Effector memory CD8-positive, alpha-beta T cell (primary cell): Measurements from ENCODE around the gene FEM1C.
A peak's percentile ranks its signal among the peaks of the same experiment; 100 is the strongest.

Experiments used
- ATAC-seq: fragments of 150-1000 bp; cut with Tn5 transposase; replicated peaks from 2 replicates; pipeline ENCODE4 v1.10.0; 2021; ENCODE audit warnings: mild to moderate bottlenecking, moderate library complexity
- DNase-seq, 3 experiments: peaks; one replicate each; pipeline ENCODE4 v3.0.0; 2021
- H3K27ac Mint-ChIP-seq, 2 donors: one replicate each; pipeline ENCODE4 v1.8.0; 2022; ENCODE audit warnings: mild to moderate bottlenecking in 2 of 2, mixed read lengths in 2 of 2, moderate library complexity in 2 of 2
- H3K27me3 Mint-ChIP-seq, 2 donors: one replicate each; pipeline ENCODE4 v1.8.0; 2022; ENCODE audit warnings: mixed read lengths in 2 of 2
- H3K36me3 Mint-ChIP-seq: one replicate; pipeline ENCODE4 v1.8.0; 2022; ENCODE audit warnings: mild to moderate bottlenecking, moderate library complexity, mixed read lengths; ENCODE audit not compliant: insufficient read depth
- H3K4me1 Mint-ChIP-seq, 2 donors: one replicate each; pipeline ENCODE4 v1.8.0; 2022; ENCODE audit warnings: low read depth in 2 of 2, mixed read lengths in 2 of 2
- H3K4me3 Mint-ChIP-seq, 2 donors: one replicate each; pipeline ENCODE4 v1.8.0; 2022; ENCODE audit warnings: mild to moderate bottlenecking in 2 of 2, mixed read lengths in 2 of 2, moderate library complexity in 2 of 2
- H3K9me3 Mint-ChIP-seq, 2 donors: one replicate each; pipeline ENCODE4 v1.8.0; 2022; ENCODE audit warnings: mixed read lengths in 2 of 2
- total RNA-seq, 9 experiments: gene quantifications; one replicate each; lab custom pipeline; 2026; lab: John Stamatoyannopoulos, UW

Gene FEM1C, protein sequence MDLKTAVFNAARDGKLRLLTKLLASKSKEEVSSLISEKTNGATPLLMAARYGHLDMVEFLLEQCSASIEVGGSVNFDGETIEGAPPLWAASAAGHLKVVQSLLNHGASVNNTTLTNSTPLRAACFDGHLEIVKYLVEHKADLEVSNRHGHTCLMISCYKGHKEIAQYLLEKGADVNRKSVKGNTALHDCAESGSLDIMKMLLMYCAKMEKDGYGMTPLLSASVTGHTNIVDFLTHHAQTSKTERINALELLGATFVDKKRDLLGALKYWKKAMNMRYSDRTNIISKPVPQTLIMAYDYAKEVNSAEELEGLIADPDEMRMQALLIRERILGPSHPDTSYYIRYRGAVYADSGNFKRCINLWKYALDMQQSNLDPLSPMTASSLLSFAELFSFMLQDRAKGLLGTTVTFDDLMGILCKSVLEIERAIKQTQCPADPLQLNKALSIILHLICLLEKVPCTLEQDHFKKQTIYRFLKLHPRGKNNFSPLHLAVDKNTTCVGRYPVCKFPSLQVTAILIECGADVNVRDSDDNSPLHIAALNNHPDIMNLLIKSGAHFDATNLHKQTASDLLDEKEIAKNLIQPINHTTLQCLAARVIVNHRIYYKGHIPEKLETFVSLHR
- total RNA-seq = 27.4 to 102 (median 44.6) reads per million in 9 experiments

GRCh38 chr5:115544436-115545350, at the start of gene FEM1C:
TSS of gene FEM1C (minus strand) at chr5:115544775. CDS start at chr5:115543493, 1,282 bp downstream.
- peaks cover 25% of the 10 kb centered on the region for H3K36me3 Mint-ChIP-seq
- H3K27me3 Mint-ChIP-seq = no peaks in the 10 kb centered on the region
- ATAC-seq = peak; percentile 88
- peaks cover 0 to 1% of the 10 kb centered on the region in 2 donors for H3K9me3 Mint-ChIP-seq
- peak within 1 kb of the TSS; percentile 95 to 98 for H3K4me3 Mint-ChIP-seq
- peak; percentile 95 to 97 (median 96) for DNase-seq
- peak within 1 kb of the TSS; percentile 98 for H3K27ac Mint-ChIP-seq
- H3K4me1 Mint-ChIP-seq = peaks cover 33 to 46% of the 10 kb centered on the region in 2 donors

GRCh38 chr5:115589043-115589442, 44.5 kb upstream of the FEM1C start:
- H3K27ac Mint-ChIP-seq = no peak overlapping the region
- no peaks in the 10 kb centered on the region for H3K9me3 Mint-ChIP-seq
- H3K27me3 Mint-ChIP-seq = no peaks in the 10 kb centered on the region
- no peak for DNase-seq
- H3K4me3 Mint-ChIP-seq = no peak overlapping the region
- no peak for ATAC-seq
- no peaks in the 10 kb centered on the region for H3K36me3 Mint-ChIP-seq
- no peaks in the 10 kb centered on the region for H3K4me1 Mint-ChIP-seq

- no peaks in the 10 kb centered on the region for H3K4me1 Mint-ChIP-seq
- ATAC-seq = no peak
- no peak overlapping the region for H3K27ac Mint-ChIP-seq
- no peaks in the 10 kb centered on the region for H3K36me3 Mint-ChIP-seq
- H3K4me3 Mint-ChIP-seq = no peak overlapping the region
- no peaks in the 10 kb centered on the region for H3K9me3 Mint-ChIP-seq
- no peak for DNase-seq
- no peaks in the 10 kb centered on the region for H3K27me3 Mint-ChIP-seq
Measured at GRCh38 chr5:115588640-115589039, 44.1 kb upstream of the FEM1C start.

- DNase-seq = no peak
- Mint-ChIP-seq H3K36me3 (no peaks in the 10 kb centered on the region), H3K27me3 (no peaks in the 10 kb centered on the region), H3K27ac (no peak overlapping the region), H3K4me3 (no peak overlapping the region), H3K4me1 (no peaks in the 10 kb centered on the region), H3K9me3 (no peaks in the 10 kb centered on the region)
- no peak for ATAC-seq
Measured at GRCh38 chr5:115586525-115587146, 42.1 kb upstream of the FEM1C start.

- Mint-ChIP-seq H3K9me3 (no peaks in the 10 kb centered on the region), H3K27me3 (no peaks in the 10 kb centered on the region), H3K27ac (no peak overlapping the region), H3K4me3 (no peak overlapping the region), H3K4me1 (no peaks in the 10 kb centered on the region), H3K36me3 (no peaks in the 10 kb centered on the region)
- no peak for ATAC-seq
- no peak for DNase-seq
Measured at GRCh38 chr5:115585265-115585664, 40.7 kb upstream of the FEM1C start.

GRCh38 chr5:115584501-115584900, 39.9 kb upstream of the FEM1C start:
- H3K27ac Mint-ChIP-seq = no peak overlapping the region
- ATAC-seq = no peak
- DNase-seq = no peak
- no peak overlapping the region for H3K4me3 Mint-ChIP-seq
- no peaks in the 10 kb centered on the region for H3K27me3 Mint-ChIP-seq
- H3K36me3 Mint-ChIP-seq = no peaks in the 10 kb centered on the region
- no peaks in the 10 kb centered on the region for H3K9me3 Mint-ChIP-seq
- H3K4me1 Mint-ChIP-seq = no peaks in the 10 kb centered on the region

GRCh38 chr5:115583474-115583873, 38.9 kb upstream of the FEM1C start:
- DNase-seq (no peak), ATAC-seq (no peak)
- no peaks in the 10 kb centered on the region for H3K9me3 Mint-ChIP-seq
- no peaks in the 10 kb centered on the region for H3K36me3 Mint-ChIP-seq
- H3K27ac Mint-ChIP-seq = no peak overlapping the region
- H3K4me3 Mint-ChIP-seq = no peak overlapping the region
- H3K27me3 Mint-ChIP-seq = no peaks in the 10 kb centered on the region
- H3K4me1 Mint-ChIP-seq = no peaks in the 10 kb centered on the region

DNA sequence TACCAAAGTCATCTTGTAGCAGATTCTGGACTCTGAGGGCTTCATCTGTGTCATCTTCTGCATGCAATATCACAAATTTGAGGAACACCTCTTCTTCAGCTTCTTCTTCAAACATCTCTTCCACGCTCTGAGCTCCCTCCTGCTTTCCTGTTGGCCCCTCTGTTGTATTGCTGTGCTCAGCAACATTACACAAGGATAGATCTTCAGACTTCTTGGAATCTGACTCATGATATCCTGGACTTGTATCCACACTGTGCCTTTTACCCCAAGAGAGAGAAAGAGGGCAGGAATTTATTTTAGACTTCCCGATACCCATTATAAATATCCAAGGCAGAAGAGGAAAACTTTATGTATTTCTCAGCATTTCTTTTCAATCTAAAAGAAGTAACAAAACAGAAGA, 36.4 kb upstream of the FEM1C start:
- H3K27me3 Mint-ChIP-seq = no peaks in the 10 kb centered on the region
- DNase-seq (no peak), ATAC-seq (no peak)
- no peak overlapping the region for H3K27ac Mint-ChIP-seq
- no peaks in the 10 kb centered on the region for H3K9me3 Mint-ChIP-seq
- no peaks in the 10 kb centered on the region for H3K36me3 Mint-ChIP-seq
- H3K4me3 Mint-ChIP-seq = no peak overlapping the region
- H3K4me1 Mint-ChIP-seq = no peaks in the 10 kb centered on the region

DNA sequence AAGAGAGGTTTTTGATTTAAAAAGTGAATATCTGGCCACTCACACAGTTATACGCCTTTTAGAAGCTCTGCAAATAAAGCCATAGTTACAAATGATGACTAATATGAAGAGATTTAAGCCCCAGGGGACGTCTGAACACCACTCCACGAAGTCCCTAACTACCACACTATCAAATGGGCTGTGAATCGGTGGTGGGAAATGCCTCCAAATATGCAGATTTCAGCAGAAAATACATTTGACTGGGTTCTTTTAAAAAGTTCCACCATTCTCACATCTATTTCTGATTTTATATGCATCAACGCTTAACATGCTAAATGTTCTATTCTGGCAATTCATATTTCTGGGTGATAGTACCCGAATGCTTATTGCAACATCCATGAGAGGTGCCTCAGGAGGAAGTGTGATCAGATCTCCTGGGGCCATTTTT, 35.2 kb upstream of the FEM1C start:
- Mint-ChIP-seq H3K4me1 (no peaks in the 10 kb centered on the region), H3K4me3 (no peak overlapping the region), H3K27me3 (no peaks in the 10 kb centered on the region), H3K9me3 (no peaks in the 10 kb centered on the region), H3K36me3 (no peaks in the 10 kb centered on the region), H3K27ac (no peak overlapping the region)
- ATAC-seq = no peak
- DNase-seq = no peak

DNA sequence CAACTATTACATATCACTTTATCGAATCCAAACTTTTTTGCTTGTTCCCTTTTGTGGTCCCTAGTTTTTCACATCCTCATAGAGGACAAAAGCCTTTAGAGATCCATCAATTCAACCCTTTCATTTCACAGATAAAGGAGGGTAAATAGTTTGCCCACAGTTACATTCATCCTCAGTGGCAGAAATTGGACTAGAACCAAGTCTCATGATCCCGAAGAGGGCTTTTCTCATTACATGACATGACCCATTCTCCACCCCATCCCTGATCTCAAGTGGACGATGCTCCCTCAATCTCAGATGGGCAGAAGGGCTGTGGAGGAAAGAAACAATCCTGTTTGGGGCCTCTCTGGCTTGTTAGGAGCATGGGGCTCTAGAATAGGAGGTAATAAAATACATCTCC, 34.6 kb upstream of the FEM1C start:
- H3K36me3 Mint-ChIP-seq = no peaks in the 10 kb centered on the region
- peaks cover 1 to 3% of the 10 kb centered on the region in 2 donors for H3K4me1 Mint-ChIP-seq
- ATAC-seq (no peak), DNase-seq (no peak)
- no peak overlapping the region for H3K27ac Mint-ChIP-seq
- H3K4me3 Mint-ChIP-seq = no peak overlapping the region
- H3K9me3 Mint-ChIP-seq = no peaks in the 10 kb centered on the region
- no peaks in the 10 kb centered on the region for H3K27me3 Mint-ChIP-seq

DNA sequence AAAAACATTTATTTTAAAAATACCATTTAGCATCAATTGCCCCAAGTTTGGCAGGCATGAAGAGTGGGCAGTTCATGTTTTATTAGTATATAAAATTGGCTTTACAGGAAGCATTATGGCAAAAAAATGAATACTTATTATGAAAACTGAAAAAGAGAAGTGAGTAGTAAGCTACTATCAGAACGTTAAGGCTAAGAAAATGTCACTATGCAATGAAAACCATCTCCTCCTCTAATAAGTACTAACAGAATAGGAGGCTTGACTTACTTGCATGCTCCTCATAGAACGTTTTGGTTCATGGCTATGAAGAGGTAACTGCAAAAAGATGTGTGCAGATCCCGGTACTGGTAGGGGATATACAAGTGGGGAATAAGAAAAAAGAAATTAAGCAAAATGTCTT, 34.1 kb upstream of the FEM1C start:
- Mint-ChIP-seq H3K27ac (no peak overlapping the region), H3K4me1 (peaks cover 2 to 4% of the 10 kb centered on the region in 2 donors), H3K27me3 (no peaks in the 10 kb centered on the region), H3K4me3 (no peak overlapping the region), H3K36me3 (no peaks in the 10 kb centered on the region), H3K9me3 (no peaks in the 10 kb centered on the region)
- DNase-seq (no peak), ATAC-seq (no peak)

- H3K27me3 Mint-ChIP-seq = no peaks in the 10 kb centered on the region
- H3K4me3 Mint-ChIP-seq = no peak overlapping the region
- DNase-seq (no peak), ATAC-seq (no peak)
- no peaks in the 10 kb centered on the region for H3K9me3 Mint-ChIP-seq
- no peaks in the 10 kb centered on the region for H3K36me3 Mint-ChIP-seq
- no peak overlapping the region for H3K27ac Mint-ChIP-seq
- peaks cover 2 to 4% of the 10 kb centered on the region in 2 donors for H3K4me1 Mint-ChIP-seq
Measured at GRCh38 chr5:115577741-115578140, 33.2 kb upstream of the FEM1C start.

DNA sequence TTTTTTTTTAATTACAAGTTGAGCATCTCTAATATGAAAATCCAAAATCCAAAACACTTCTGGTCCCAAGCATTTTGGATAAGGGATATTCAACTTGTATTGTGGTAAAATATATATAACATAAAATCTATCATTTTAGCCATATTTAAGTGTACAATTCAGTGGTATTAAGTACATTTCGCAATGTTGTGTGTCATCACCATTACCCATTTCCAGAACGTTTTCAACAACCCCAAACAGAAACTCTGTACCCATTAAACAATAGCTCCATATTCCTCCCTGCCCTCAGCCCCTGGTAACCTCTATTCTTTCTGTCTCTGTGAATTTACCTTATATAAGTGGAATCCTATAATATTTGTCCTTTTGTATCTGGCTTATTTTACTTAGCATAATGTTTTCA, 32.8 kb upstream of the FEM1C start:
- ATAC-seq (no peak), DNase-seq (no peak)
- Mint-ChIP-seq H3K9me3 (no peaks in the 10 kb centered on the region), H3K36me3 (no peaks in the 10 kb centered on the region), H3K27ac (no peak overlapping the region), H3K4me1 (peaks cover 2 to 4% of the 10 kb centered on the region in 2 donors), H3K4me3 (no peak overlapping the region), H3K27me3 (no peaks in the 10 kb centered on the region)
